Measurements from ENCODE around the gene SRMS.
"Not testable (repeated sequence)": the region's sequence is repeated elsewhere in the genome, so short reads cannot be mapped to it uniquely, and the experiment has no call there.

SRMS gene

GRCh38 chr20:63563225-63563935 is 15.8 kb upstream of the SRMS start:
- peaks cover 8% of the 10 kb centered on the region for H3K79me2 ChIP-seq (ENCODE audit: control insufficient read depth, insufficient read depth, low read length, unreplicated experiment)
- H2AFZ ChIP-seq (ENCODE audit: low read length, unreplicated experiment), result no peak overlapping the region
- H3K27me3 ChIP-seq (ENCODE audit: insufficient read depth, low read length), result no peaks in the 10 kb centered on the region
- H3K4me1 ChIP-seq (ENCODE audit: control insufficient read depth, insufficient read depth, low read length, unreplicated experiment), result no peaks in the 10 kb centered on the region
- no peak overlapping the region for H3K27ac ChIP-seq (ENCODE audit: low read depth, low read length)
- no peak overlapping the region for H3K4me3 ChIP-seq (ENCODE audit: low read depth, low read length)
- H3K36me3 ChIP-seq (ENCODE audit: insufficient read depth, low read length), result peaks cover 74% of the 10 kb centered on the region

GRCh38 chr20:63562461-63563224 is 15.1 kb upstream of the SRMS start:
- H3K27ac ChIP-seq (ENCODE audit: low read depth, low read length), result no peak overlapping the region

DNA sequence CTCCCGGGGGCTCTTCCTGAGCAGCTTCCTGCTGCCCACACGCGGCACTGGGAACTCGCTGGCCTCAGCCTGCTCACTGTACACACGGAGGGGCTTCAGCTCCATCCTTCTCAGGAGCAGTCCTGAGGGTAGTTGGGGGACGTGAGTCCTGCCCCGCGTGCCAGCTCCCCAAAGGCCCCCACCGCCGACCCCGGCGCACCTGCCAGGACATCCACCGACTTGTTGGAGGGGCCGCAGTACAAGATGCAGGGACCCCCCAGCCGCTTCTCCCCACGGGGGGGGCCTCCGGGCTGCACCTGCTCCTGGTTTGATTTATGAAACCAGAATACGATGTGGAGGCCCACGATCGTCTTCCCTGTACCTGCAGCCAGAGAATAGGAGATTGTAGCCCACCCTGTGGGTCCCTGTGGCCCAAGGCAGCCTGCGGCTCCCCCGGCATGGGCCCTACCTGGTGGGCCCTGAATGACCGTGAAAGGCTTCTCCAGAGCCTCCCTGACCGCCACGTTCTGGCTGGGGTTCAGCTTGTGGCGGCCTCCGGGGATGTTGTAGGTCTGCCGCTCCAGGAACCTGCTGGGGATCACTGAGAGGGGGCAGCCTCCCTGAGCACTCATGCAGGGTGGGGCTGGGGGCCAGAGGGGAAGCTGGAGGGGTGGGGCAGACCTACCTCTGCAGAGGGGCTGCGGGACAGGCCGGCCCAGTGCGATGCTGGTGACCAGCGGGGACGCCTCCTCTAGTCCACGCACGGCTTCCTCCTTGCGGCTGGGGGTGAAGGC is 14.3 kb upstream of the SRMS start:
- H2AFZ ChIP-seq (ENCODE audit: low read length, unreplicated experiment), result no peak overlapping the region
- no peaks in the 10 kb centered on the region for H3K4me1 ChIP-seq (ENCODE audit: control insufficient read depth, insufficient read depth, low read length, unreplicated experiment)
- no peak overlapping the region for H3K4me3 ChIP-seq (ENCODE audit: low read depth, low read length)
- no peaks in the 10 kb centered on the region for H3K27me3 ChIP-seq (ENCODE audit: insufficient read depth, low read length)
- H3K27ac ChIP-seq (ENCODE audit: low read depth, low read length), result no peak overlapping the region
- peaks cover 2% of the 10 kb centered on the region for H3K79me2 ChIP-seq (ENCODE audit: control insufficient read depth, insufficient read depth, low read length, unreplicated experiment)
- H3K36me3 ChIP-seq (ENCODE audit: insufficient read depth, low read length), result peaks cover 61% of the 10 kb centered on the region

More at GRCh38 chr20:63562461-63563224, 15.1 kb upstream of the SRMS start:
- H3K79me2 ChIP-seq (ENCODE audit: control insufficient read depth, insufficient read depth, low read length, unreplicated experiment), result peaks cover 4% of the 10 kb centered on the region
- no peak overlapping the region for H3K4me3 ChIP-seq (ENCODE audit: low read depth, low read length)
- H3K4me1 ChIP-seq (ENCODE audit: control insufficient read depth, insufficient read depth, low read length, unreplicated experiment), result no peaks in the 10 kb centered on the region
- no peaks in the 10 kb centered on the region for H3K27me3 ChIP-seq (ENCODE audit: insufficient read depth, low read length)
- H3K36me3 ChIP-seq (ENCODE audit: insufficient read depth, low read length), result peaks cover 70% of the 10 kb centered on the region
- H2AFZ ChIP-seq (ENCODE audit: low read length, unreplicated experiment), result no peak overlapping the region

GRCh38 chr20:63560856-63561609 is 13.5 kb upstream of the SRMS start:
- no peaks in the 10 kb centered on the region for H3K4me1 ChIP-seq (ENCODE audit: control insufficient read depth, insufficient read depth, low read length, unreplicated experiment)
- H3K27ac ChIP-seq (ENCODE audit: low read depth, low read length), result no peak overlapping the region
- H3K4me3 ChIP-seq (ENCODE audit: low read depth, low read length), result no peak overlapping the region
- no peak overlapping the region for H2AFZ ChIP-seq (ENCODE audit: low read length, unreplicated experiment)
- no peaks in the 10 kb centered on the region for H3K79me2 ChIP-seq (ENCODE audit: control insufficient read depth, insufficient read depth, low read length, unreplicated experiment)
- H3K27me3 ChIP-seq (ENCODE audit: insufficient read depth, low read length), result no peaks in the 10 kb centered on the region
- peaks cover 53% of the 10 kb centered on the region for H3K36me3 ChIP-seq (ENCODE audit: insufficient read depth, low read length)

DNA sequence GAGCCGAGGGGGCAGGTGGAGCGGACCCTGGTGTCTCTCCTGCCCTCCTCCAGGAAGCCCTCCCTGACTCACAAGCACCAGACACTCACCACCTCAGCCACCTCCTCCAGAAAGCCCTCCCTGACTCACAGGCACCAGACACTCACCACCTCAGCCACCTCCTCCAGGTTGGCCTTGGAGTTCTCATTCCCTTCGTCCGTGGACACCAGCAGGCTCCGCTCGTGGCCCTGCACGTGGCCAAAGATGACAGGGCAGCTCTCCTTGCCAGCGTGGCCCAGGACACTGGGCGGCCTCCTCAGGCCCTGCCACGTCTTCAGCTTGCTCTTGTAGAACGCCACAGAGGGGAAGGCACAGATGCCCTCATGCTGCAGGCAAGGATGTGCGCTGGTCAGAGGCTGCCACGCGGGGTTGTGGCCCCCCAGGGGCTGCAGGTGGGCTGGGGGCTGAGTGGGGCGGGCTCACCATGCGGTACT is 12.8 kb upstream of the SRMS start:
- Histone ChIP-seq H3K36me3 (ENCODE audit: insufficient read depth, low read length) (peaks cover 50% of the 10 kb centered on the region), H3K79me2 (ENCODE audit: control insufficient read depth, insufficient read depth, low read length, unreplicated experiment) (no peaks in the 10 kb centered on the region), H2AFZ (ENCODE audit: low read length, unreplicated experiment) (no peak overlapping the region), H3K4me1 (ENCODE audit: control insufficient read depth, insufficient read depth, low read length, unreplicated experiment) (no peaks in the 10 kb centered on the region), H3K27ac (ENCODE audit: low read depth, low read length) (no peak overlapping the region), H3K27me3 (ENCODE audit: insufficient read depth, low read length) (no peaks in the 10 kb centered on the region), H3K4me3 (ENCODE audit: low read depth, low read length) (no peak overlapping the region)

- peaks cover 45% of the 10 kb centered on the region for H3K36me3 ChIP-seq (ENCODE audit: insufficient read depth, low read length)
- H2AFZ ChIP-seq (ENCODE audit: low read length, unreplicated experiment); H3K4me3 ChIP-seq (ENCODE audit: low read depth, low read length); H3K79me2 ChIP-seq (ENCODE audit: control insufficient read depth, insufficient read depth, low read length, unreplicated experiment); H3K27me3 ChIP-seq (ENCODE audit: insufficient read depth, low read length); H3K4me1 ChIP-seq (ENCODE audit: control insufficient read depth, insufficient read depth, low read length, unreplicated experiment); H3K27ac ChIP-seq (ENCODE audit: low read depth, low read length): not testable (repeated sequence)
Observed at GRCh38 chr20:63559485-63560332, 12.2 kb upstream of the SRMS start.

GRCh38 chr20:63558804-63559484 is 11.4 kb upstream of the SRMS start:
- Histone ChIP-seq H3K79me2 (ENCODE audit: control insufficient read depth, insufficient read depth, low read length, unreplicated experiment) (no peaks in the 10 kb centered on the region), H3K27me3 (ENCODE audit: insufficient read depth, low read length) (no peaks in the 10 kb centered on the region), H2AFZ (ENCODE audit: low read length, unreplicated experiment) (no peak overlapping the region), H3K36me3 (ENCODE audit: insufficient read depth, low read length) (peaks cover 38% of the 10 kb centered on the region), H3K4me3 (ENCODE audit: low read depth, low read length) (no peak overlapping the region), H3K27ac (ENCODE audit: low read depth, low read length) (no peak overlapping the region), H3K4me1 (ENCODE audit: control insufficient read depth, insufficient read depth, low read length, unreplicated experiment) (no peaks in the 10 kb centered on the region)

- no peak overlapping the region for H2AFZ ChIP-seq (ENCODE audit: low read length, unreplicated experiment)
- H3K27ac ChIP-seq (ENCODE audit: low read depth, low read length), result no peak overlapping the region
- H3K4me1 ChIP-seq (ENCODE audit: control insufficient read depth, insufficient read depth, low read length, unreplicated experiment), result peaks cover 3% of the 10 kb centered on the region
- peaks cover 27% of the 10 kb centered on the region for H3K36me3 ChIP-seq (ENCODE audit: insufficient read depth, low read length)
- no peak overlapping the region for H3K4me3 ChIP-seq (ENCODE audit: low read depth, low read length)
- no peaks in the 10 kb centered on the region for H3K79me2 ChIP-seq (ENCODE audit: control insufficient read depth, insufficient read depth, low read length, unreplicated experiment)
- H3K27me3 ChIP-seq (ENCODE audit: insufficient read depth, low read length), result no peaks in the 10 kb centered on the region
Observed at GRCh38 chr20:63557481-63557891, 9.9 kb upstream of the SRMS start.

DNA sequence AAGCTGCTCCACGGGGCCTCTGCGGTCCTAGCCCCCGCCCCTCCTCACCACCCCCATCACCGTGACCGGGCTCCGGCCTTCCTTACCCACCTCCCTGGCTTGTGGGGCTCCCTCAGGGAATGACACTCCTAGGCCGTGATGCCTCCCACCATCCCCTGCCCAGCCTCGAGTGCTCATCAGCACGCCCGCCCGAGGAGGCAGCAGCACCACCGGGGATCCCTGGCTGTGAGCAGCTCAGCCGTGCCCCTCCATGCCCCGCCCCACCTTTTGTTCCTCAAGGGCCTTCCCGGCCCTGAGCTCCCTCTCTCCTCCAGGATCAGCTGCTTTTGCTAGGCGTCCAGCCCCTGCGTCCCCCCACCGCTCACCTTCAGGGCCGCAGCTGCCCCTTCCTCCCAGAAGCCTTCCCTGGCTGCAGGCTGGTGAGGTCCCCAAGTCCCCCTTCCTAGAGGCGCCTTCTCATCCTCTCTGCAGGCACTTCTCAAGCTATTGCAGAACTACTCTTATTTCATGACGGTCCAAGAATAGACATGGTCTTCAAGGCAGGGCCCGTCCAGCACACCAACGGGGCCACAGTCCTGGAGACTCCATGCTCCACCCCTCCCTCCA is 9.4 kb upstream of the SRMS start:
- Histone ChIP-seq H3K27ac (ENCODE audit: low read depth, low read length) (no peak overlapping the region), H3K27me3 (ENCODE audit: insufficient read depth, low read length) (no peaks in the 10 kb centered on the region), H3K79me2 (ENCODE audit: control insufficient read depth, insufficient read depth, low read length, unreplicated experiment) (no peaks in the 10 kb centered on the region), H3K4me1 (ENCODE audit: control insufficient read depth, insufficient read depth, low read length, unreplicated experiment) (peaks cover 3% of the 10 kb centered on the region), H3K4me3 (ENCODE audit: low read depth, low read length) (no peak overlapping the region), H2AFZ (ENCODE audit: low read length, unreplicated experiment) (no peak overlapping the region), H3K36me3 (ENCODE audit: insufficient read depth, low read length) (peaks cover 24% of the 10 kb centered on the region)
